GM10266 (cell line): ENCODE results near the gene MN1.

Experiments
- DNase-seq: peaks from one replicate; pipeline ENCODE4 v3.0.0; 2012; ENCODE audit errors: extremely low spot score
- TF ChIP-seq, protein P1 (sequence below): IDR thresholded peaks from 2 replicates; pipeline ENCODE4 v1.5.1; 2012; ENCODE audit warnings: mild to moderate bottlenecking, low read depth; ENCODE audit not compliant: control insufficient read depth, insufficient read depth; ENCODE audit errors: missing control alignments

MN1 gene

DNA sequence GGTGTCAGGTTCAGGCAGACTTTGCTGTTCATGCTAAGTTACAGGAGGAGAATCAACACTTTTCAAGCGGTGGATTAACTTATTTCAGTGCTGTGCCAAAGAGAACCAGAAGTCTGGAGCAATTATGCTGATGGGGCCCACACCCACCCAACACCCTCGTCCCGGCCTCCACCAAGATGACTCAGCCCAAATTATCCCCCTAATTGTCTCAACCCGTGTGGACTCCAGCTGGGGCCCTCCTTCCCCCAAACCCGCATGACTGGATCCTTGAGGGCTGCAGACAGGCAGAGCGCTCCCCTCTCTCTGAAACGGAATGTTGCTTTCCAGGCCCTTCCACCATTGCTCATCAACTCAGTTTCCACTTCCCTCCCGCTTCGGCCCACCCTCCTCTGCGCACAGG is 34.6 kb upstream of the MN1 start:
- TF ChIP-seq, protein P1, sequence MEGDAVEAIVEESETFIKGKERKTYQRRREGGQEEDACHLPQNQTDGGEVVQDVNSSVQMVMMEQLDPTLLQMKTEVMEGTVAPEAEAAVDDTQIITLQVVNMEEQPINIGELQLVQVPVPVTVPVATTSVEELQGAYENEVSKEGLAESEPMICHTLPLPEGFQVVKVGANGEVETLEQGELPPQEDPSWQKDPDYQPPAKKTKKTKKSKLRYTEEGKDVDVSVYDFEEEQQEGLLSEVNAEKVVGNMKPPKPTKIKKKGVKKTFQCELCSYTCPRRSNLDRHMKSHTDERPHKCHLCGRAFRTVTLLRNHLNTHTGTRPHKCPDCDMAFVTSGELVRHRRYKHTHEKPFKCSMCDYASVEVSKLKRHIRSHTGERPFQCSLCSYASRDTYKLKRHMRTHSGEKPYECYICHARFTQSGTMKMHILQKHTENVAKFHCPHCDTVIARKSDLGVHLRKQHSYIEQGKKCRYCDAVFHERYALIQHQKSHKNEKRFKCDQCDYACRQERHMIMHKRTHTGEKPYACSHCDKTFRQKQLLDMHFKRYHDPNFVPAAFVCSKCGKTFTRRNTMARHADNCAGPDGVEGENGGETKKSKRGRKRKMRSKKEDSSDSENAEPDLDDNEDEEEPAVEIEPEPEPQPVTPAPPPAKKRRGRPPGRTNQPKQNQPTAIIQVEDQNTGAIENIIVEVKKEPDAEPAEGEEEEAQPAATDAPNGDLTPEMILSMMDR = no peak
- DNase-seq = no peak

GRCh38 chr22:27835446-27835845 is 33.9 kb upstream of the MN1 start:
- TF ChIP-seq, protein P1 = no peak
- no peak for DNase-seq

DNA sequence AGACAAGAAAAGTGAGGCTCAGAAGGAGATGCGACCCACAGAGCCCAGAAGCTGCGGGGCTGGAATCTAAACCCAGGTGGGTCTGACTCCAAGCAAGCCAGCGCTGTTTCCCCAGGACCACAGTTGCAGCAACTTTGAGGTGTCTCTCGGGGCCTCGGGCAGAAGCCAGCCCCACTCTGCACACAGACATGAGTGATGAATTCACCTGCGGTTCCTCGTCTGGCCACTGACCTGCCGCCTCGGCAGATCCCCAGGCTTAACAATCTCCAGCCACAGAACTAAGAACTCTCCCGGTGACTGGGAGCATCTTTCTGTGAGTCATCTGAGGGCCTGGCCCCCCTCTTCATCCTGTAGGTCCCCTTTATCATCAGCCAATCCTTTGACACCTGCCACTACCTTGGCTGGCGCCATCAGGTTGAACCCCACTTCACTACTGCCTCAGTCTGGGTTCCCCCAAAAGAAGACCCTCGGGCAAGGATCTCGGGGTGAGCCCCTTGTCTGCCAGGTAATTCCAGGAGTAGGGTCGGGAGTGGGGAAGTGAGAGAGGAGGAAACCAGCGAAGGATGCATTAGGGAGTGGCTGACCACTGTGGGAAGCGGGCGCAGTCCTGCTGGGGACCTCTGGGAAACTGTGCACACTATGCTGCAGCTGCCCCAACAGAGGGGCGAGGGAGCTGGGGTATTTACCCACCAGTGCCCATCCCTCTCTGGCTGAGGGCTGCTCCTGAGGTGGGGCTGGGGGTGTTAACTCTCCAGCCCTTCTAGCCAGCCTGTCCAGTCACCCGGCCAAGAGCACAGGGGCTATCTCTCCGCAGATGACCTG is 33.0 kb upstream of the MN1 start:
- TF ChIP-seq, protein P1 = no peak
- no peak for DNase-seq

DNA sequence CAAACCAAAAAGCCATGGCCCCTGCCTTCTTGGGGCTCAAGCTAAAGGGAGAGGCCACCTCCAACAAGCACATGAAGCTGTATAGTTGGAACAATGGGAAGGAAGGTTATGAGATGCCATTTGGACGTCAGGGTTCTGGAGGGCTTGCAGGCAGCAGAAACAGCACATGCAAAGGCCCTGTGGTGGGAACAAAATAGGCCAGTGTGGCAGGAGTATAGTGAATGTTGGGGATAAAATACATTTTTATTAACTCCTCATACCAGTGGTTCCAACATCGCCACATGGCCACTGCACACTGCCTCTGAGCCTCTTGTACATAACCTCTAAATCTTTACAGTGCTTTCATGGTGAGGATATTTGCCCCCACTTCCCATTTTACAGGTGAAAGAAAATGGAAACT is 32.2 kb upstream of the MN1 start:
- no peak for DNase-seq
- TF ChIP-seq, protein P1 = no peak

DNA sequence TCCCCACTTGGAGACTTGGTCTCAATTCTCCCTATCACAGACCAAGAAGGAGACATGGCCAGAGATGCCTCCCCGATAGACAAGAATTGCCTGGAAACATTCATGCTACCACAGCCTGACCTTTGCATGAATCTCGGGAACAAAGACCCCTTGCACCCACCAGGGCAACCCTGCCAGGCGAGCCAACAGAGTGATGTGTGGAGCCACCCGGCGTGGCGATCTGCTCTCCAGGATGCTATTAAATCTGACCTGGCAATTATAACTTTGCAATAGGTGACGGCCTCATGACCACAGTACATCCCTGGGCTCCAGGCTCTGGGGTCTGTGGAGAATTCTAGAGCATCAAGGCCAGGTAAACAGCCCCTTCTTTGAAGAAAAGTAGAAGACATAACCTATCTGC is 31.1 kb upstream of the MN1 start:
- no peak for DNase-seq
- TF ChIP-seq, protein P1 = no peak

DNA sequence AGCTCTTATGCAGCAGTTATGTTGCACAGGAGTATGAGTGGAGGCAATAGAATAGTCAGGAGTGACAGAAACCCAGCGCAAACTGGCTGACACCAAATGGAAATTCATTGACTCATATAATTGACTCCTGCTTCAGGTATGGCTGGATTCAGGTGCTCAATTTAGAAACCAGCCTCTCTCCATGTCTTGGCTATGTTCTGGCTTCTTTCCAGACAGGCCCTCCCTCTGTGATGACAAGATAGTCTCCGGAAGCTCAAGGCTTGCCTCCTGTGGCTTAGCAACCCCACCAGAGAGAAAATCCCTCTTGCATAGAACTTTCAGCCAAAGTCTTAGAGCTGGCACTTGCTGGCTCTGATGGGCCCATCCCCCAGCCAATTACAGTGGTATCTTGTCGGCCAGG is 28.1 kb upstream of the MN1 start:
- no peak for DNase-seq
- TF ChIP-seq, protein P1 = no peak
